ENCODE results near the gene ASPG.
A peak's percentile ranks its signal among the peaks of the same experiment; 100 is the strongest.

The ASPG gene

DNA sequence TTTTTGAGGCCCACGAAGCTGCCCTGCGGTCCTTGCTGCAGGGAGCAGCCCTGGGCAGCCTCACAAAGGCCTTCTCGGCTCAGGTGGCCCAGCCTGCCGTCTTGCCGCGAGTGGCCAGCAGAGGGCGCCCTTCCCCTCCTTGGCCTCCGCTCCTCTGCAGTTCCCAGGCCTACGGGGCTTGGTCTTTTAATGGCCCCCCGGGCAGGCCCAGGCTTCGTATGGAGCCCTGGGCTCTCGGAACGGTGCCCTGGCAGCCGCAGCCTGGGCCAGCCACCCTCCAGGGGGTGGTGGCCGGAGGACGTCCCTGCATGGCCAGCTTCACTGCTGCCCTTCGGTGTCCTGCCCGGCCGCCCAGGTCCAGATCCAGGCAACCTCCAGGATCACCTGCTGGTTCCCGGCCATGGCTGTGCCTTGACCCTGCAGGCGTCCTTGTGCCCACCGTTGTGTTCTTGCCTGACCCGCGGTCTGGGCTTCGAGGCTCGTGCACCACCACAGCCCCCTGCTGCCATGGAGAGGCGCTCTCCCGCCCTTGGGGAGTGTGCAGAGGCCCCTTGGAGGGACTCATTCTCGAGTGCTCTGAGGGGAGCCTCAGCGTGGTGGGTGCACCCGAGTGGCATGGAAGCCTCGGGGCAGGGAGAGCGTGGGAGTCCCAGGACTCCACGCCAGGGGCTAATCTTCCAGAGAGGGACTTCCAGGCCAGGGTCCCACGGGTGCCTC lies 9.4 kb downstream of the ASPG start:
- DNase-seq, result peak; percentile 4

DNA sequence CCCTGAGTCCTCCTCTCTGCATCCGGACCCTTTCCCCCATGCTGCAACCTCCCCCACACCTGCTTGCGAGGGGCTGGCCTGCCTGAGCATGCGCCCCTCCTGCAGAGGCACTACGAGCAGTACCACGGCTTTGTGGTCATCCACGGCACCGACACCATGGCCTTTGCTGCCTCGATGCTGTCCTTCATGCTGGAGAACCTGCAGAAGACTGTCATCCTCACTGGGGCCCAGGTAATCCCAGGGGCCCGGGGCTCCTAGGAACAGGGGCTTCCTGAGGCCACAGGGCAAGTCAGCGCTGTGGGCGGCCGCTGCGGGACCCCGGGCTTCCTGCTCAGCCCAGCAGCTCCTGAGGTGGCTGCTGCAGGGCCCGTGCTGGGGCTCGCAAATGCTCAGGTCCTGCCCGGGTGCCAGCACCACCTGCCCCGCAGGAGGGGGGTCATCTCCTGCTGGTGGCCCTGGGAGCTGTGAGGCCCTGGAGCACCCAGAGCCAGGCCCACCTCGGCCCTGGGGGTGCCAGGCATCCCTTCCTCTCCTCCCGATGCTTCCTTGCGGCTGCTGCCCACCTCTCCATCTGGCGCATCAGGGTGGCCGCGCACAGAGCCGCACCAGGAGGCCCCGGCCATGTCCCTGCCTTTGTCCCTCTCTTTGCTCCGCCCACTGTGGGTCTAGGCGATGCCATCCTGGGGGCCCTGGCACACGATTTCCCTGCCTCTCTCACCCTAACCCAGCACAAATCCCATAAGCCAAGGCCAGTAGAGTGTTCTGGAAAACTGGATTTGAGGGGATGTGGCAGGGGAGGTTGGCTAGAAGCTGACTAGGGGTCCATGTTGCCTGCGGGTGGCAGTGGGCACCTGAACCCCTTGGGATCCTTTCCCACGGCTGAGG lies 10.2 kb downstream of the ASPG start:
- DNase-seq, result no peak

DNA sequence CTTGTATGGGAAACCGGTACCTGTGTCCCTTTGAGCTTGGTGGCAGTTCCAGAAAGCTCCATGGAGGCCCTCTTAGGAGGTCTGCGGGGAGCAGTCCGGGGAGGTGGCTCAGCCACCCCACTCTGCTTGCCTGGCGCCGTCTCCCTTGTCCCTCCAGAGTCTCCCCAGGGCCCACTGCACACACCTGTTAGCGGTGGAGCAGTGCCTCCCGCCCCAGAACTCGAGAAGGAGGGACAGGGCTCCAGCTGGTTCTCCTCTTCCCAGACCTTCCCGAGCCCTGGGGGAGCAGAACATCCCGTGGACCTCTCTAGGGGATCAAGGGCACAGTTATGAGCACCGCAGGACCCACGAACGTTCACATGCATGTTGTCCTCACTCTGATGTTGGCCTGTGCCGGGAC lies 10.8 kb downstream of the ASPG start:
- DNase-seq, result no peak

DNA sequence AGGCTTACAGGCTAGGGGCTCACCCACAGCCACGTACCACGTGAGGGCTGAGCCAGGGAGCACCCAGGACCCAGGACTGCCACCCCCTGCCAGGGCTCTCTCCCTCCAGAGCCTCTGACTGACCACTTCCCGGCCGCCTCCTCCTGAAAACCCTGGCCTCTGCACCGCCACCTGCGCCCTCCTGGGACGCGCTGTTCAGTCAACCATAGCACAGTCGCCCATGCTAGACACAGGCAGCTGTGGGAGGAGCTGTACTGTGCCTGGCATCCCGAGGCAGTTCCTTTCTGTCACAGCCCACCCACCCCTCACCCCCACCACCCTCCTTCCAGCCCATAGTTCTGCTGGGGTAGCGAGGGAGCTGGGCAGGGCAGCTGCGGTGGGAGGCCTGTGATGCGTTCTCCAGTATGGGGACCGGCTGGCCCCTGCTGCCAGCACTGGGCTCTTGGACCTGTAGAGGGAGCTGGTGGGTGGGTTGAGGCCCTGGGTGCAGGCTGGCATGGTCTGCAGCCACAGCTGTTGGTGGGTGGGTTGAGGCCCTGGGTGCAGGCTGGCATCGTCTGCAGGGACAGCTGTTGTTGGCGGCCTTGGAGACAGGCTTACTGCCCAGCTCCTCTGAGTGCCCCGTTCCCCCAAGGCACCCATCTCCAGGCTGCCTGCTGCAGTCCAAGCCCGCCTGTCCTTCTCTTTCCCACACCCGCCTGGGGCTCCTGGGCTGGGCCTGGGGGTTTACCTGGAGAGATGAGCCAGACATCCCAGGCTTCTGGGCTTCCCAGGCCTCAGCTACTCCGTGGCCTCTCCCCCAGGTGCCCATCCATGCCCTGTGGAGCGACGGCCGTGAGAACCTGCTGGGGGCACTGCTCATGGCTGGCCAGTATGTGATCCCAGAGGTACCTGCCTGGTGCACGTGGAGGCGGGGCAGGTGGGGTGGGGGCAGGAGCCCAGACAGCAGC lies 11.5 kb downstream of the ASPG start:
- no peak for DNase-seq

DNA sequence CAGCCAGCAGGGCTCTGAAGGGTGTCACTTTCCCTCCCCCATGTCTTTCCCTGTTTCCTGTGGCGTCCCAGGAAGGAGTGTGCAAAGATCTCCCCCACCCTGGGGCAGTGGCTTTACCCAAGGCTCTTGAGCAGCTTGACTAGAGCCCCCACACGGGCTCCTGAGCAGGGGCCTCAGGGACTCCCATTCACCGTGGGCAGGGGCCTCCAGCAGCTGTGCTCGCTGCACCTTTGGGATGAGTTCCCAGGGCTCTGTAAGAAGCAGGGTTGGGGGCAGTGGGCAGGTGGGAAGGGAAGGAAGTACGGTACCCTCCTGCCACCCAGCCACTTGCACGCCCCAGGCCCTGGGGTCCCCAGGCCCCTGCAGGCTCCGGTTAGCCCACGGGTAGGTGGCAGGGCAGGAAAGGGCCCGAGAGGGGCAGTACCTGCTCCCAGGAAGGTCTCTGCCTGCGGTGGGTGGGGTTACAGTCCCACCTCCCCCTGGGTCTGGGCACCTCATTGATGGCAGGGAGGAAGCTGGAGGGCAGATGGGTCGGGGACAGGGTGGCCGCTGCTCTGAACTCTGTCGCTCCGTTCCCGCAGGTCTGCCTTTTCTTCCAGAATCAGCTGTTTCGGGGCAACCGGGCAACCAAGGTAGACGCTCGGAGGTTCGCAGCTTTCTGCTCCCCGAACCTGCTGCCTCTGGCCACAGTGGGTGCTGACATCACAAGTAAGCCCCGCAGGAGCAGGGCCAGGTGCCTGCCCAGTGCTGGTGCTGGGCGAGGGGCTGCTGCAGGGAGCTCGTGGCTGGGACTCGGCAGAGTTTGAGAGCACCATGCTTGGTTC lies 13.0 kb downstream of the ASPG start:
- no peak for DNase-seq

DNA sequence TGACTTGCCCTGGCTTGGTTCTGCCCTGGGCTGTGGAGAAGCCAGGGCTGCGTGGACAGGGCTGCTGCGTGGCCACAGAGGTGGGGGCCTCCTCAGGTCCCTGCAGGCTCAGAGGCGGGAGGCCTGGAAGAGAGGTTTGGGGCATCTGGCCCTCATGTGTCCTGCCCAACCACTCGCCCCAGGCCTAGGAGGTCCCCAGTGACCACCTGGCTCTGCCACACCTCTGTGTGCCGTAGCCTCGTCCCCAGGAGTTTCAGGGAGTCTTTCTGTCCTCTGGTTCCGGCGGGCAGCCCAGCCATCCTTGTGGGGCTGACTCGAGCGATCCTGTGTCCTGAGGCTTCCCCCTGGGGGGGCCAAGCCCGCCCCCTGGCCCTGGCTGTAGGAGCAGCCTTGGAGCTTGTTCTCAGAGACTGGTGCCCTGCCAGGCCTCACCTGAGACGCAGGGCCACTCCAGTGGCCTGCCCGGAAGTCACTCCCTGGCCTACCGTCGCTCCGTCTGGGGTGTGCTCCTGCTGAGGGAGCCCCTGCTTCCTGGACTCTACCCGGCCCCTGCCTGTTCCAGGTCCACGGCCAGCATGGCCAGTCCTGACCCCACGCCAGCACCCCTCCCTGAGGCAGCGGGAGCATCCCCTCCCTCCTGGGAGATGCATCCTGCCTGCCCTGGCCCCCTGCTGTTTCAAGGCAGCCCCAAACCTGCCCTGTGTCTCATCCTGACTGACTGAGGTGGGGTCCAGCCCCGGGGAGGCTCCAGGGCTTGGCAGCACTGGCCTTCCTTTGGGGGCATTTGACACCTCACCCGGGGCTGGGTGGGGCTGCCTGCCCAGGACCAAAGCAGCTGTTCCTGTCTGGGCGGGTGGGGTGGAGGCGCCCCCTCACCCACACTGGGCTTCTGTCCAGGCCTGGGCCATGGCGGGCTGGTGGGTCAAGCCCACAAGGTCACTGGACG lies 13.9 kb downstream of the ASPG start:
- DNase-seq, result no peak

DNA sequence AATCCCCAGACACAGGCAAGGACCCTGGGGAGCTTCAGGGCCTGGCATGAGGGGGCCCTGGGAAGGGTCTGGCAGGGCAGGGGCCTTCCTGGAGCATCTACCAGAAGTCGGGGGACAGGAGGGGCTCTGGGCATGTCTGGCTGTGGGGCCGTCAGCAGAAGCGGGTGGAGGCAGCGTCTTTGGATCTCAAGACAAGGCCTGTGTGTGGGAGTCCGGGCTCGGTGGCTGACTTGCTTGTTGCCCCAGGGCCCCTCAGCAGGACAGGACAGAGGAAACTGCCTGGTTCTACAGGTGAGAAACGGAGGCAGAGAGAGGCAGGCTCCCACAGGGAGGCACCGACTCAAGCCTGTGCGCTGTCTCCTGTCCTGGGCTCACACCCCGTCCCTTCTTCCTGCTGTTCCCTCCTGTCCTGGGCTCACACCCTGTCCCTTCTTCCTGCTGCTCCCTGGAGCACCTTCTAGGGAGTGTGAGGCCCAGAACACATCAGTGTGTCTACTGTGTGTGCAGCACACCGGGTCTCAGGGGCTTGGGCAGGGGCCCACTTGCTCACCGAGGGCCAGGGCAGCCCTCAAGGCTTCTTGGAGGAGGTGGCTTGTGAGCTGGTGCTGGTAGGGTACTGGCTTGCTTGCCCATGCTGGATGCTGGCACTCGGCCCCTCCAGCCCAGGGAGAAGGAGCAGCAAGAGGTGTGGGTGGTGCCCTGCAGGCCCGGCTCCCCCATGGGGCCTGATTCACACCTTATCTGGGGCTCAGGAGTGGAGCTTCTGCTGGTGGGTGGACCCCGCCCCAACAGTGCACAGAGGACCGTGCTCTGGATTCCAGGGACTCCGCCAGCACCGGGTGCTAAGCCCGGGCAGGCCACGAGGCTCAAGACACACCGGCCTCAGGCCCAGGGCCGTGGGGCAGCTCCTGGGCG lies 14.9 kb downstream of the ASPG start:
- no peak for DNase-seq

DNA sequence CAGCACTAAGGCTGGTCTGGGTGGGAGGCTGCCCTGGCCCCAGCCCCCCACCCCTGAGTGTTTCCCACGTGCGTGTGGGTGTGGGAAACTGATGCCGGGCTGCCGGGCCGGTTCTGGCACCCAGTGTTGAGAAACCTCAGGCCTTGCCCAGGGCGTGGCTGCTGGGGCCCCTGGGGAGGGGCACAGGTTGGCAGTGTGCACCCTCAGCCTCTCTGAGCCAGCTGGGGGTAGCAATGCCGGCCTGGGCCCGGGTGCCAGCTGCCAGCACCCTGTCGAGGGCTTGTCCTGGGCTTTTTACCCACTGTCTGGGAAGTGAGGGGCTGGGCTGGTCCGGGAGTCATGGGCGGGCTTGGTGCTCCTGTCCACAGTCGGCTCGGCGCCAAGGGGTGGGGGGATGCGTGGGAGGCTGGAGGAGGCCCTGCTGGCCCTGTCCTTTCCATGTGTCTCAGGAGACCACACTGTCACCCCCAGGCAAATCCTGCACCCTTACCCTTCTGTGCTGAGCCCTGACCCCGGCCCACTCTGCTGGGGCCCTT lies 15.7 kb downstream of the ASPG start:
- DNase-seq, result no peak

DNA sequence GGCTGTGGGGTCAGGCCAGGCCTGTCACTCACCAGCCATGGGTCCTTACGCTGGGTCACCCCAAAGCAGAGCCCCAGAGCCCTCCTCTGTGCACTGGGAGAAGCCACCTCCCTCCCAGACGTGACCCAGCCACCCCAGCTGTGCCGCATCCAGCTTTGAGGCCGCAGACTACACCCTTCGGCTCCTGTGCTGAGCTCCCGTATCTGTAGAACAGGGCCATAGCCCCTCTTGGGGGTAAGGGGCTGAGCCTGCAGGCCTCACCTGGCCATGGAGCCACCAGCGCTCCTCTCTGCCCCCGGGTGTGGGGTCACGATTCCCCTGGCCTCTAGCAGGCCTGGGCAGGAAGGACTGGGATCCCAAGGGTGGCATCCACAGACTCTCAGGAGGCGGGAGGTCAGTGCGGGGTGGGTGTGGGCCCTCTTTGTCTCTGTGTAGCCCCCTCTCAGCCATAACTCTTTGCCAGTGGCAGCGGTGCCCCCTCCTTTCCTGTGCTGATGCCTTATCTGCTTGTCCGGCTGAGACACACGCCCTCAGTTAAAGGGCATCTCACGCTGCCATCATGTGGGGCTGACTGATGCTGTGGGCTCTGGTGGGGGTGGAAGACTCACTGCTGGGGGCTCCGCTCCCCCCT lies 16.3 kb downstream of the ASPG start:
- DNase-seq, result no peak

DNA sequence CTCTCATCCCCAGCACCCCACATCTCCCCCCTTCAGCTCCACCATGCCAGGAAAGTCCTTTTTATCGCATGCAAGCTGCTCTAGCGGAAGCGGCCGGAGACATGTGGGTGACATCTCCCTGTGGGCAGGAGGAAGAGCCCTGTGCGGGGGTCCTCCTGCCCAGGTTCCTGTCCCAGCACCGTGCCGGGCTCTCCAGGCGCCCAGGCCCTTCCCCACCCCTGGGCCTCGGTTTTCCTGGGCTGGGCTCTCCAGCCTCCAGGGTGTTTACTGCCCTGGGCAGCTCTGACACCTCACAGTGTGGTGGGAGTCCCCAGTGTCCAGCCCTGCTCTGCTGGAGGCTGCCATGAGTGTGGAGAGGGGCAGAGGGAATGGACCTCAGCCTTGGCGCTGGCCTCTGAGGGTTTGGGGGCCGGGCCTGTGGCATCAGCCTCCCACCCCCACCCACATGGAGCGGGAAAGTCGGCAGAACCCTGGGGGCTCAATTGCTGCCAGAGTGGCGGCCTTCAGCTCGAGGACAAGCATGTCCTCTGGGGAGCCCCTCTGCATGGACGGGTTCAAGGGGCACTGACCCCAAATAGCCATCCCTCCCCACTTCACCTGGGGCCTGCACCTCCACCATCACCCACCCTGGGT lies 16.9 kb downstream of the ASPG start:
- no peak for DNase-seq

DNA sequence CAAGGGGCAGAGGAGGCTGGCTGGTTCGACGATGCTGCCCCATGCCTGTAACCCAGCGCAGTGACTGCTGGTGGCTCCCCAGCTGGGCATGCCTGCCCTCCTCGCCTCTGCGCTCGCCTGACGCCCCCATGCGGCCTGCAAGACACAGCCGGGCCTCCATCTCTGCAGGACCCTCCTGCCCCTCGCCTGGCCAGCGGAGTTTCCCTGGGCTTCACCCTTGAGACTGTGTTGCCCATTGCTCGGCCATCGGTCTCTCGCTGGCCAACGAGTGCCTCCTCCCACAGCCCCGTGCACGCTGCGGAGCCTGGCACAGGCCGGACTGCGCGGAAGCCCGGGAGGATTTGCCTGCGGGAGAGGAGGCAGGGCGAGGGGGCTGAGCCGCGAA lies 17.6 kb downstream of the ASPG start:
- DNase-seq, result no peak

DNA sequence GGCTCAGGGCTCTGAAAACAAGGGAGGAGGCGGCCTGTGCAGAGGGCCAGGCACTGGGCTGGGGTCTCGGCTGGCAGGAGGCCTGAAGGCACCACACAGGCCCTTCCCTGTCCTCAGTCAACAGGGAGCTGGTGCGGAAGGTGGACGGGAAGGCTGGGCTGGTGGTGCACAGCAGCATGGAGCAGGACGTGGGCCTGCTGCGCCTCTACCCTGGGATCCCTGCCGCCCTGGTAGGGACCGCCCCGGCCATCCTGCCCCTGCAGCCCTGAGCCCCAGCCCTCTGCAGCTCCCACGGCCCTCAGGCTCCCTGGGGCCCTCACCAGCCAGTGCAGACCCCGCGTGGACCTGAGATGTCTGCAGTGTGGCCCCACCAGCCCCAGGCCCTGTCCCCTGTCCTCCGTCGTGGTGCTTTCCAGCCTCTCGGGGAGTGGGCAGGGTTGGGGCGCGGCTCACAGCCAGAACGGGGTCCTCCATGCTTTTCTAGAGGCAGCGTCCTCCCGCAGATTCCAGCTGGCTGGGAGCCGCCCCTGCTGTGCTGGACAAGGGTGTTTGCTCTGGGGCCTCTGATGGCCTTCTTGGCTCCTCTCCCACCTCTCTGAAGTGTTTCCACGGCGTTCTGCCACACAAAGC lies 18.1 kb downstream of the ASPG start:
- no peak for DNase-seq

DNA sequence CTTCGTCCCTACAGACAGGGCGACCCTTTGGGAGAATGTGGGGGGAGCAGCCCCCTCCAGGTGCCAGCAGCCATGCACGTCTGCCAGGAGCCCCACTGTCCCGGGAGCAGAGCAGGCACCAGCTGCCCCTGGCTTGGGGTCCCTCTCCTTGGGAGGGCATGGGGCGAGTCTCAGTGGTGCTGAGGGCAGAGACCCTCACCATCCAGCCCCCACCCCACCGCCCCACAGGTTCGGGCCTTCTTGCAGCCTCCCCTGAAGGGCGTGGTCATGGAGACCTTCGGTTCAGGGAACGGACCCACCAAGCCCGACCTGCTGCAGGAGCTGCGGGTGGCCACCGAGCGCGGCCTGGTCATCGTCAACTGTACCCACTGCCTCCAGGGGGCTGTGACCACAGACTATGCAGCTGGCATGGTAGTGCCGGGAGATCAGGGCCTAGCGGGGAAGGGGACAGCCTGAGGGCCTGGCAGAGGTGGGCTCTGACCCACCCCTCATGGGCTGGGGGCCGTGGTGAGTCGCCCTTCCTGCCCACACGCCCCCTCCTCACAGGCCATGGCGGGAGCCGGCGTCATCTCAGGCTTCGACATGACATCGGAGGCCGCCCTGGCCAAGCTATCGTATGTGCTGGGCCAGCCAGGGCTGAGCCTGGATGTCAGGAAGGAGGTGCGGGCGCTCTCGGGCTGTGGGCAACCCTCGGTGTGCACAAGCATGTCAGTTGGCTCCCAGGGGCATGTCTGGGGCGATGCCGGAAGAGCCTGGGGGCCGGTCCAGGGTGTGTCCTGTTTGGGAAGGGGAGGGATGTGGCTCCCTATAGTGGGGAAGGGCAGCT lies 18.8 kb downstream of the ASPG start:
- DNase-seq, result no peak

DNA sequence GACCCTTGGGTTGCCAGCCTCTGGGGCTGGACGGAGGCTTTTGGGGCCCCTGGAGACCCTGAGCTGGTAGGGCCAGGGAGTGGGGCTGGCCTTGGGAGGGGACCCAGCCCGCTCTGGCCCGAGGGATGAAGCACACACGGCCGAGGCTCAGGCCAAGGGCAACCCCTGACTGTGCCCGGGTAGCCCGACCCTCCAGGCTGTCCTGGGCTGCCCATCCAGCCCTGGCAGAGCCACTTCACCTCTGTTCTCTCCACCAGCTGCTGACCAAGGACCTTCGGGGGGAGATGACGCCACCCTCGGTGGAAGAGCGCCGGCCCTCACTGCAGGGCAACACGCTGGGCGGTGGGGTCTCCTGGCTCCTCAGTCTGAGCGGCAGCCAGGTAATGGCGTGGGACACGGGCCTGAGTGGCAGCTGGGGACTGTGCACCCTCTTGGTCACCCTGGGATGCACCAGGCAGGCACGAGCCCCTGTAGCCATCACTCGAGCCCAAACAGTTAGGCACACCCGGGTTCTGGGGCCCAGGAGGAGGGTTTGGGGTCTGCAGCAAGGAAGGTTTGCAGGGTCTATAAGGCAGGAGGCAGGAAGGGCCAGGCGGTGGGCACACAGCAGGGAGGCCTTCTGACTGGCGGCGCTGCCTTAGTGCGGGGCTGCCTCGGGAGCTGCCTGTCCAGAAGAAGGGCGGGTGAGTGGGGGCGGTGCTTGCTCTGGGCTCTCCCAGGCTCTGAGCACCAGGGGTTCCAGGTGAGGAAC lies 19.7 kb downstream of the ASPG start:
- DNase-seq, result no peak

DNA sequence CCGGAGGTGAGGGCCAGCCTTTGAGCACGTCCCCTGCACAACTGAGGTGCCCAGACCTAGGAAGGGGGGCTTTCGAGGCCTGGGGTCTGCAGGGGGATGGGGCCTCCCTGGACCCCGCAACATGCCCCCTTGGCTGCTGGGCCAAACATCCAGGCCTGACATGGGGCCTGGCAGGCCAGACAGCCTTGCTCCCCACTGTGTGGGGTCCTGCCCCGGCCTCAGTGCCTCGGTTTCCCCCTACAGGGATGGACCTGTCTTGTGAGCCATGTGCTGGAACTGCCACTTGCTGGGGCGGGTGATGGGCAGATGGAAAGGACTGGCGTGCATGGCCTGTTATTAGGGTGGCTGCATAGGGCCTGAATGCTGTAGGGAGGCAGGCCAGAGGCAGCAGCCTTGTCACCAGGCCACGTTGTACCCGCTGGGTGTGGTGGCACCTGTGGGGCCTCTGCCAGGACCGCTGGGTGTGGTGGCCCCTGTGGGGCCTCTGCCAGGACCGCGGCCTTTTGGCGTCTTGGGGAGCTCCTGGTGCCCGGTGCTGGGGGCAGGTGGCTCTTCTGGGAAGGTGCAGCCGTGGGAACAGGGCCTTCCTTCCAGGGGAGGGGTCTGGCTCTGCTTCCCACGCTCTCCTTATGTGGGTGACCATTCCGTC lies 20.4 kb downstream of the ASPG start:
- no peak for DNase-seq

DNA sequence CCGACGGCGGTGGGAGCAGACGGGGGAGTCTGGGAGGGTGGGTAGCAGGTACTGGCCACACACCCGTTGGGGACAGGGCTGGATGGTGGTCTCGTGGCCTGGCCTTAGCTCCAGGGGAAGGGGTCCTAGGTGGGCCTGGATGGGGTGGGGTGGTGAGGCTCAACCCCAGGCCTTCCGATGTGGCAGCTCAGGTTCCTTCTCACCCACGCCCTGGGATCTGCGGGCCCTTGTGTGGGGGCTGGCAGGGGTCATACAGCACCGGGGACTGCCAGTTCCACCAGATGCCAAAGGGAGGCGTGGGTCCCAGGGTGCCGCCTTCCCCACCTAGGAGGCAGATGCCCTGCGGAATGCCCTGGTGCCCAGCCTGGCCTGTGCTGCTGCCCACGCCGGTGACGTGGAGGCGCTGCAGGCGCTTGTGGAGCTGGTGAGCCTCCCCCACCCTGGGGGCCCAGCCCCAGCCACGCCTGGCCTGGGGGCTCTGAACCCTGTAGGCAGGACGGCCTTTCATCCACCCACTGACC lies 21.0 kb downstream of the ASPG start:
- DNase-seq, result no peak

Measured in HCEC 1CT (cell line).